NCI-H2171 (cell line): Measurements from ENCODE around the gene DNAH17.

Experiments
- DNase-seq: peaks from one replicate; lab custom pipeline; 2025; lab: John Stamatoyannopoulos, UW

The DNAH17 gene

GRCh38 chr17:78575340-78575739 lies 1.9 kb downstream of the DNAH17 start:
- DNase-seq: no peak

DNA sequence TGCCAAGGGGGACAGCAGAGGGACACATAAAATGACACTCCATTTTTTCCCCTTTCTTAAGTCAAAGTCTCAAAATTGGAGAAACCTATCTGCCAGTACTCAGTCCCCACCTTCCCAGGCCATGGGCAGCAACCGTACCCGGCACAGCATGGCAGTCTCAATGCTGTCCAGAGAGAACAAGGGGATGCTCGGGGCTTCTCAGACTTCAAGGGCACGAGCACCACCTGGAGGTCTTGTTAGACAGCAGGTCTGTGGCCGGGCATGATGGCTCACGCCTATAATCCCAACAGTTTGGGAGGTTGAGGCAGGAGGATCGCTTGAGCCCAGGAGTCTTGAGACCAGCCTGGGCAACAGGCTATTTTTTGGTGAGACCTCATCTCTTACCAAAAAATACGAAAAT lies 3.2 kb downstream of the DNAH17 start:
- DNase-seq: no peak

DNA sequence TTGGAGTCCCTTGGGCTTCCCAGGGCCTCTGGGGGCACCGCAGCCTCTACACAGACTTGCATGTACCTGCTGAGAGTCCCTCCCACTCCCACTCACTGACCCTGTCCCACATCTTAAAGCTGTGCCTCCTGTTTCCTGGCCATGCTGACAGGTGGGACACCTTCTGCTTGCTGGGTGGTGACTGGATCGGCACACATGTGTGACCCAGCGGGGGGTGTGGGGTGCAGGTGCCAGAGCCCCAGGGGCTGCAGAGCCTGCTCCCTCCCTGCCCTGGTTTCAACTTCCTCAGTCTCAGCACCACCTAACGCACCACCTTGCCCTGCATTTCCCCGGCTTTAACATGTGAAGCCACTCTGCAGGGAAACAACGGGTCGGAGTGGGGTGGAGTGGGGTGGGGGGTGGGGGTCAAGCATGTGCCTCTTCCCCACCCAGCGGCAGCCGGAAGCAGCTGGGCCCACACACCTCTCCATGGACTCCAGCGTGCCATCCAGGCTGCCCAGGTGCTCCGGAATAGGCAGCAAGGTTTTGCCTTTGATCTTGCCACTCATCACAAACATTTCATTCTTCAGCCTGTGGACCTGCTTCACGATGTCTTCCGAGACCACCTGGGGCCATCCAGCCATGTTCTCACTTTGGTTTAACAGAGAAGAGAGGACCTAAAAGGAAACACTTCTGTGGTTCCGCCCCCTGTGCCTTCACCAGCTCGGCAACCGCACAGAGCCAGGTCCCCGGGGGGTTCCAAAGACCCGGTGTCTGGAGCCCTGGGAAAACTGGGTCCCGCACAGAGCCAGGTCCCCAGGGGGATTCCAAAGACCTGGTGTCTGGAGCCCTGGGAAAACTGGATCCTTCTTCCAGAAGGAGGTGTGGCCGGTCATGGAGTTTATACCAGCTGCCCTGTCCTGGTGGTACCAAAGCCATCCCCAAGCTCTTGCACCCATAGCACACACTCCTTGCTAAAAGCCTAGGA lies 4.7 kb downstream of the DNAH17 start:
- DNase-seq: peak; percentile 32

DNA sequence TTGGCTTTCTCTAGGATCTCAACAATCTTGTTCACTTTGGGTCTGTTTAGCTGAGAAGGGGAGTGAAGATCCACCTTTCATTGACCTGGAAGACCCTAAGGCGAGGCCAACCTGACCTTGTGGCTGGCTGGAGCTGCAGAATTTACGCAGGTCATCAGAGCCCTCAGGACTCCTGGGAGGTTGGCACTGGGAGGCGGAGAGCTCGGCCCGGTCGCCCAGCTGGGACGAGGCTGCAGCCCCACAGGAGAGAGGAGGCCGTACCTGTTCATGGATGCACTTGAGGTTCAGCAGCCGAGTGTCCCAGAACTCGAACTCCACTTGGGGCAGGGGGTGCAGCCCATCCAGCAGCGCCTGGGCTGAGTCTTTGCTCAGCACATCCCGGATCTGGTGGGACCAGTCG lies 5.9 kb downstream of the DNAH17 start:
- DNase-seq: no peak

DNA sequence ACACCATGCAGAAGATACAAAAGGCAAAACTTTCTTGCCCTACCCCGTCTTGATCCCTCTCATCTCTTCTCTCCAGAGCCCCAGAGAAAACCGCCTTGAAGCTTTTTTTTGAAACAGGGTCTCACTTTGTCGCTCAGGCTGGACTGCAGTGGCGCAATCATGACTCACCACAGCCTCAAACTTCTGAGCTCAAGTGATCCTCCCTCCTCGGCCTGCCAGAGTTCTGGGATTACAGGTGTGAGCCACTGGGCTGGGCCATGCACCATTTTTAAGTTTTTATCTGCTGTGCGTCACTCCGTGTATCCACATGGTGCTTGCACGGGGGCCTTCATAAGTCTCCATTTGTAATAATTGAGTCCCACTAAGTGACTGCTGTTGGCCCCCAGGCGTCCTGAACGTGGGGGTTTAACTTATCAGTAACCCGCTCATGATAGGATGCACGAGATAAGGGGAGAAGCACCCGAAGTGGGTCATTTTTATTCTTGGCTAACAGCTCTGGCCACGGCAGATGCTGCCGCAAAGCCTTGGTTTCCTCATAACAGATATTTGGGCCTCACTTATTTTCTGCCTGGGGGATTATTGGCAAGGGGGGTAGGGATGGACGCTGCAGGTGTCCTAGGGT lies 8.6 kb downstream of the DNAH17 start:
- no peak for DNase-seq

- DNase-seq: no peak
Measured at GRCh38 chr17:78567991-78568390, 9.2 kb downstream of the DNAH17 start.

DNA sequence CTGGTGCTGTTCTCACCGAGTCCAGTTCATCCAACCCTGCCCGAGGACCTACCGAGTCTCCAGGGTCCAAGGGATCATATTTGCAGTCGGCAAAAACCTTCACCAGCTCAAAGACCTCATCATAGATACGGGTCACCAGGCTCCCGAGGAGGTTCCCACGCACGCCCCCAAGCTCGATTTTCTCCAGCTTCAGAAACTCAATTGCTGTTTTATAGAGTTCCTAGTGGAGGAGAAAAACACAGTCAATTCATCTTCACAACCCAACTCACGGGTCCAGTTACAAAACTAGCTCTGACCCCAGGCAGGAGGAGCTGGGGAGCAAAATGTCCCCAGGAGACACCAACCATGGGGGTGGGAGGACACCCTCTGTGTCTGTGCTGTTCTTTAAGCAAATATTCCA lies 10.2 kb downstream of the DNAH17 start:
- DNase-seq: no peak

DNA sequence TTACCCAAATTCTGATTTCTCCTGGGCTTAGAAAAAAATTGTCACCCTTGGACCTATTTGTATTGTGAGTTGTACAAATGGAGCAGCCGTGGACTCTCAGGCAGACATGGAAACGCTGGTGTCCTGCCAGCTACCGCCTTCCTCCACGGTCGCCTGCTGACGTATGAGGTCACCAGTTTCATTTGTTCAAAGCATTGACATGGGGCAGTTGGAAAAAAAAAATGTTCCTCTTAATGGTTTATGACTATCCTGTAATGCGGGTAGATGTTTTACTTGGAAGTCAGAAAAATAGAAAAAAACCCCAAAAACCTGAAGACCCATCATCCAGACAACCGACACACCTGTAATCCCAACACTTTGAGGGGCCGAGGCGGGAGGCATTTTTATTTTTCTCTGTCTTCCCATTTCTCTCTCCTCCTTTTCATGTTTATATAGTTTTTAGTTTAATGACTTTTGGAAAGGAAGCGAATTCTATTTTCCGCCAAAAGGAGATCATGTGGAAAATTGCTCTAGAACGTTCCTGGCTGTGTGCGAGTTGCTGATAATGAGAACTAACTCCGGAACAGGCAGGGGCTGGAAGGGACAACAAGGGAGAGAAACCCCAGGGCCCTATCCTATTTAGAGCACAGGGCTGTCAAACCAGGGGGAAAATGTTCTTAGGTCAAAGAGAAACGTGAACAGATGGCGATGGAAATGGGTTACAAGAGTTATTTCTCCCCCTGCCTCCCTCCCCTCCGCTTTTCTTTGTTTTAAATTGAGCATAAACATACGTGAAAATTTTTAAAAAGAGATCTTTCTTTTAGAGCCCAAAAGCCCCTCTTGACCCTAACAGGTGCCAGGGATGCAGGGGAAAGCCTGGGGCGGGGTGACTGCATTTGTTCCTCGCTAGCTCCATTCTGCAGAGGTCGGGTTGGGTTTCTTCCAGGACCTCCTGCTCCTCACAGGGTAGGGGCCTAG lies 13.7 kb downstream of the DNAH17 start:
- DNase-seq: peak; percentile 28

DNA sequence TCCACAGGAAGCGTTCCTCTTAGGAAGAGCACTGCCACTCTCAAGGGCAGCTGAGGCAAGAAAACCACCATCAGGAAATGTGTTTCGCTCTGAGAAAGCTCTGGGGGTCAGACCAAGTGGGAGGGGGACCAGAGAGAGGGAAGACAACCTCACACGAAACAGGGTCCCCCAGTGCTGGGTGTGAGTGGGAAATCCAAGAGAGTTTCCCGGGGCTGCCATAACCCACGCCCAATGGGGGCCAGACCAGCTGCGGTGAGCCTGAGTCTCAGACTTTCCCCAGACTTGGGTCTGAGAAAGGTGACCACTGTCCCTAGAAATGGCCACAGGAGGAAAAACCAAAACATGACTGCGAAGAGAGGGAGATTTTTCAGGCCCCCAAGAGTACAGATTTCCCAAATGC lies 14.5 kb downstream of the DNAH17 start:
- DNase-seq: no peak

DNA sequence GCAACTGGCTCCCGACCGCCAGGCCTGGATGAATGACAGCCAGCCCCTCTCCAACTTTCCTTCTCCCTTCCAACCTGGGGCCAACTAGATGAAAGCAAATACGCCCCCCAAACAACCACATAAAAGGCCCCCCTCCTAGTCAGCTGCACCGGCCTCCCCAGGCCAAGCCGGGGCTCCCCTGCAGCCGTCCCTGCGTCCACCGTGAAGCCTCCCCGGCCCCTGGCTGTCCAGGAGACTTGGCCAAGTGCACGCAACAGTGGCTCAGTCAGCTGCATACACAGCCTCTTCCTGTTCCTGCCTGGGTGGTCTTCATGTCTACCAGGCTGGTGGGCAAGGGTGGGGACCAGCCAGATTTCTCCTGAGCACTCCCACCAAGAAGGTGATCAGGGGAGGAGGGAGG lies 16.0 kb downstream of the DNAH17 start:
- DNase-seq: no peak

GRCh38 chr17:78560731-78561130 lies 16.5 kb downstream of the DNAH17 start:
- no peak for DNase-seq

- DNase-seq: no peak
Measured at GRCh38 chr17:78559749-78560368, 17.3 kb downstream of the DNAH17 start.

GRCh38 chr17:78558989-78559388 lies 18.2 kb downstream of the DNAH17 start:
- DNase-seq: no peak

GRCh38 chr17:78558181-78558850 lies 18.9 kb downstream of the DNAH17 start:
- DNase-seq: no peak

DNA sequence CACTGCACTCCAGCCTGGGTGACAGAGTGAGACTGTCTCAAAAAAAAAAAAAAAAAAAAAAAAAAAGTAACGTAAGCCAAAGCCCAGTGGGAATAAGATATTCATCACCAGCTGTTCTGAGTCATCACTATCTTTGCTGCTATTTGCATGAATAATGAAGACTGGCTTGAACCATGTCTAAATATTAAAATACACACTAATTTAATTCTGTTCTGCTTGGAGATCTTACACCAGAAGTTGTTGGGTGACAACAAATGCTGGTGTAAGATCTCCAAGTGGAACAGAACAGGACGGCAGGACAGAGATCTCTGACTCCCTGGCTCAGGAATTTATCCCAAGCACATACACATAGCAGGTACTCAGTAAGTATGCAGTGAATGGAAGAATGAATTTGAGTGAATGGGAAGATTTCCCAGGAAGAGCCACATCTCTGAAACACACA lies 19.6 kb downstream of the DNAH17 start:
- DNase-seq: peak; percentile 56

GRCh38 chr17:78556812-78557211 lies 20.4 kb downstream of the DNAH17 start:
- DNase-seq: no peak

DNA sequence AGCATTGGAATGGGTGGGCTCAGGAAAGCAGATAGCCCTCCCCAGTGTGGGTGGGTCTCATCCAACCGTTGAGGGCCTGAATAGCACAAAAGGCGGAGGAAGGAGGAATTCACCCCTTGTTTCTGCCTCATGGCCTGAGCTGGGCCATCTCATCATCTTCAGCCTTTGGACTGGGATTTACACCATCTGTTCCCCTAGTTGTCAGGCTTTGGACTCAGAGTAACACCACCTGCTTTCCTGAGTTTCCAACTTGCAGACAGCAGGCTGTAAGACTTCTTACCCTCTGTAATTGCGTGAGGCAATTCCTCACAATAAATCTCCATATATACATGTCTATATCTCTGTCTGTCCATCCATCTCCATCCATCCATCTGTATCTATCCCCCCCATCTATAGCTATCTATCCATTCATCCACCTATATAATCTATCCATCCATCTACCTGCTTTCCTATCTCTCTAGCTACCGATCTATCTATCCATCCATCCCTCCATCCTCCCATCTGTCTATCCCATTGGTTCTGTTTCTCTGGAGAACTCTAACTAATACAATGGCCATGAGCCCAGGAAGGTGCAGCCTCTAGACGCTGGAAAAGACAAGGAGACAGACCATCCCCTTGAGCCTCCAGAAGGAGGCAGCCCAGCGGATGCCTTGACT lies 21.3 kb downstream of the DNAH17 start:
- no peak for DNase-seq

- DNase-seq: no peak
Measured at GRCh38 chr17:78550464-78550863, 26.7 kb downstream of the DNAH17 start.

DNA sequence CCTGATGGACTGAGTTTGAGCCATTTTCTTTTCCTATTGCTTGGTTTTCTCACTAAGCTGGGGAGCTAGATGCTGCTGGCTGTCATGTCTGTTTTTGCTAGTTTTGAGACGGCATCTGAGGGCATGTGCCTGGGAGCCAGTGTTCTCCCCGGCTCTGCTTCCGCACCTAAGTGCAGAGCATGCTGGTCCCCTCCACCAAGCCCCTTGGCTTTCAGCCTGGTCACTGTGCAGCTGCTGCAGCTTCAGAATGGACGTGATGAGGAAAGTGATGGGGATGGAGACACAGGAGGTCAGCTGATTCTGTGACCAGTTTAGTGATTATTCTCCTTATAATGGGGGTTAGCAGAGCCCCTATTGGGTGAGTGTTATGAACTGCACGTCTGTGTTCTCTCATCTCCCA lies 28.5 kb downstream of the DNAH17 start:
- no peak for DNase-seq

- DNase-seq: no peak
Measured at GRCh38 chr17:78547035-78547434, 30.2 kb downstream of the DNAH17 start.

DNA sequence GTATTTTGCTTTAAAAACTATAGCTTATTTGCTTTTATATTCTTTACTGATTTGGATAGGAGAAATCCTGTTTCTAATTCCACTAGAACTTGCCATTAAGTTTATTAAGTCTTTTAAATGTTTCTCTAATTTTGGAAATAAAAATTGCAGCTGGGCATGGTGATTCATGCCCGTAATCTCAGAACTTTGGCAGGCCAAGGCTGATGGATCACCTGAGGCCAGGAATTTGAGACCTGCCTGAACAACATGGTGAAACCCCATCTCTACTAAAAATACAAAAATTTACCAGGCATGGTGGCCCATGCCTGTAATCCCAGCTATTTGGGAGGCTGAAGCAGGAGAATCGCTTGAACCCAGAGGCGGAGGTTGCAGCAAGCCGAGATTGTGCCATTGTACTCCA lies 30.7 kb downstream of the DNAH17 start:
- DNase-seq: no peak
